ENCODE measurements around the gene ZFP36L2.

DNA sequence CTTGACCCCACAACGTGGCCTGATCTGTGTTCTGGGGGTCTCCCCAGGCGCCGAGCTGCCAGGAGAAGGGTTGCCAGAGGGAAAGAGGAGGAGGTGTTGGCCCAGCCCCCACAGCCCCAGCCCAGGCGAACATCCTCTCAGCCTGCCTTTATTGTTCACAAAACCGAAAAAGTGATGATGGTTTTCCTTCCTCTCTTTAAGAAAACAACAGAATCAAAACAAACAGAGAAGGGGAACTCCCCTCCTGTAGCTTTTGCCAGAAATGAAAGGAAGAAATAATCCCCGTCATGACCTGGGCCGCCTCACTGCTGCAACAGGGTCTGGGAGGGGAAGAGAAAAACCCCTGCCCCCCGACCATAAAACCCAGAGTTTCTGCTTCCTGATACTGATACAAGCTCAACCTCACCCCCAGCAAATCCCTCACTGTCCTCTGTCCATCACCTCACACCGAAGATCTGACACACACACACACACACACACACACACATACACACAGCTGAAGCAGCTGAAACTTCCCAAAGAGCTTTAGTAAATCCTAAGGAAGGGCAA lies 52.0 kb downstream of the ZFP36L2 start:
- TF ChIP-seq, protein P1, sequence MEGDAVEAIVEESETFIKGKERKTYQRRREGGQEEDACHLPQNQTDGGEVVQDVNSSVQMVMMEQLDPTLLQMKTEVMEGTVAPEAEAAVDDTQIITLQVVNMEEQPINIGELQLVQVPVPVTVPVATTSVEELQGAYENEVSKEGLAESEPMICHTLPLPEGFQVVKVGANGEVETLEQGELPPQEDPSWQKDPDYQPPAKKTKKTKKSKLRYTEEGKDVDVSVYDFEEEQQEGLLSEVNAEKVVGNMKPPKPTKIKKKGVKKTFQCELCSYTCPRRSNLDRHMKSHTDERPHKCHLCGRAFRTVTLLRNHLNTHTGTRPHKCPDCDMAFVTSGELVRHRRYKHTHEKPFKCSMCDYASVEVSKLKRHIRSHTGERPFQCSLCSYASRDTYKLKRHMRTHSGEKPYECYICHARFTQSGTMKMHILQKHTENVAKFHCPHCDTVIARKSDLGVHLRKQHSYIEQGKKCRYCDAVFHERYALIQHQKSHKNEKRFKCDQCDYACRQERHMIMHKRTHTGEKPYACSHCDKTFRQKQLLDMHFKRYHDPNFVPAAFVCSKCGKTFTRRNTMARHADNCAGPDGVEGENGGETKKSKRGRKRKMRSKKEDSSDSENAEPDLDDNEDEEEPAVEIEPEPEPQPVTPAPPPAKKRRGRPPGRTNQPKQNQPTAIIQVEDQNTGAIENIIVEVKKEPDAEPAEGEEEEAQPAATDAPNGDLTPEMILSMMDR (IDR thresholded peaks at IDR 0.05; ENCODE audit: low read depth, low read length): no peak
- no peak for TF ChIP-seq EZH2phosphoT487 (IDR thresholded peaks at IDR 0.05; ENCODE audit: low read depth)

Data from OCI-LY3 (cell line).